OCI-LY7 (cell line): ENCODE data around the gene ZHX3.

Experiments
- CTCF ChIP-seq: fragments of 200-600 bp; sonication (generic); conservative IDR thresholded peaks from 2 replicates; pipeline ENCODE4 v1.5.1; 2014; ENCODE audit warnings: mild to moderate bottlenecking, antibody characterized with exemption, low read length, moderate library complexity, mixed read lengths
- EZH2phosphoT487 ChIP-seq: fragments of 200-600 bp; sonication (generic); IDR thresholded peaks from 2 replicates; pipeline ENCODE4 v1.6.1; 2018; ENCODE audit warnings: low read depth, borderline replicate concordance, mild to moderate bottlenecking, mixed run types, antibody characterized with exemption, low read length, moderate library complexity, mixed read lengths

GRCh38 chr20:41307021-41307420 lies 10.5 kb downstream of the ZHX3 start:
- TF ChIP-seq CTCF (no peak), EZH2phosphoT487 (no peak)
